Measurements from ENCODE around the gene ACADM. TPM values are rescaled to one million over a fixed set of nuclear protein-coding genes. Genes with fewer than 3 reads are reported as not detected.
A peak's percentile ranks its signal among the peaks of the same experiment; 100 is the strongest.

ACADM gene
- total and polyA plus RNA-seq, 2 experiments from 2014 or later: 37.7 to 52.8 TPM

DNA sequence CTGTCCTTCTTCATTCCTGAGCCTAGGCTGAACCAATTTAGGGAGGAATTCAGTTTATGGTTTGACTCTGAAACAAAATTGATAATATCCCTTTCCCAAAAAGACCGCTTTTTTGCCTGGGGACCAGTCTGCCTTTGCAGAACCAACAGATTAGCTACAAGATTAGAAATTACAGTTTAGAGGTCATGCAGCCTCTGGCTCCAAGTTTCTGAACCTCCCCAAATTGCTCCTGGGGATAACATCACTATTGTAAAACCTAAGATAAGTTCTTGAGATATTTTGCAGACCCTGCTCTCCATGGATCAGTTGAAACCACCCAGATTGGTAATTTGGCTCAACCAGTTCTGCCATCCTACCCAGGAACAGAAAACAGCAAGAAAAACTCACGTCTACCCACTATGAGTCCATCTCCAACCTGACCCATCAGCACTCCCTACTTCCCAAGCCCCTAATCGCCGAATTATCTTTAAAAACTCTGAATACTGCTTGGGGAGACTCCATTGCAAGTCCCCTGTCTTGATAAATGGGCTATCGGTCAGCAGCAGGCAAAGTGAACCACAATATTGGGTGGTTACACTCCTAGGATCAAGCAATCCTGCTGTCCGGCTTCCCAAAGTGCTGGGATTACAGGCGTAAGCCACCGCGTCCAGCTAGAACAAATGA, 60.9 kb downstream of the ACADM start:
- TF ChIP-seq ZNF114 (CRISPR knock-in tag; IDR thresholded peaks at IDR 0.05): no peak
- TF ChIP-seq, protein P1, sequence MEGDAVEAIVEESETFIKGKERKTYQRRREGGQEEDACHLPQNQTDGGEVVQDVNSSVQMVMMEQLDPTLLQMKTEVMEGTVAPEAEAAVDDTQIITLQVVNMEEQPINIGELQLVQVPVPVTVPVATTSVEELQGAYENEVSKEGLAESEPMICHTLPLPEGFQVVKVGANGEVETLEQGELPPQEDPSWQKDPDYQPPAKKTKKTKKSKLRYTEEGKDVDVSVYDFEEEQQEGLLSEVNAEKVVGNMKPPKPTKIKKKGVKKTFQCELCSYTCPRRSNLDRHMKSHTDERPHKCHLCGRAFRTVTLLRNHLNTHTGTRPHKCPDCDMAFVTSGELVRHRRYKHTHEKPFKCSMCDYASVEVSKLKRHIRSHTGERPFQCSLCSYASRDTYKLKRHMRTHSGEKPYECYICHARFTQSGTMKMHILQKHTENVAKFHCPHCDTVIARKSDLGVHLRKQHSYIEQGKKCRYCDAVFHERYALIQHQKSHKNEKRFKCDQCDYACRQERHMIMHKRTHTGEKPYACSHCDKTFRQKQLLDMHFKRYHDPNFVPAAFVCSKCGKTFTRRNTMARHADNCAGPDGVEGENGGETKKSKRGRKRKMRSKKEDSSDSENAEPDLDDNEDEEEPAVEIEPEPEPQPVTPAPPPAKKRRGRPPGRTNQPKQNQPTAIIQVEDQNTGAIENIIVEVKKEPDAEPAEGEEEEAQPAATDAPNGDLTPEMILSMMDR (conservative IDR thresholded peaks at IDR 0.05; ENCODE audit: low read depth in 2 of 2): no peak
- TF ChIP-seq NANOG (IDR thresholded peaks at IDR 0.05; ENCODE audit: borderline replicate concordance): no peak
- TF ChIP-seq POLR2AphosphoS5 (IDR thresholded peaks at IDR 0.05; ENCODE audit: low read depth): no peak
- no peak for TF ChIP-seq JUNB (IDR thresholded peaks at IDR 0.05; ENCODE audit: unreplicated experiment)
- no peak for TF ChIP-seq EZH2 (IDR thresholded peaks at IDR 0.05; ENCODE audit: low read depth, unreplicated experiment)
- no peak for TF ChIP-seq EZH2phosphoT487 (IDR thresholded peaks at IDR 0.05; ENCODE audit: unreplicated experiment)
- TF ChIP-seq ZNF331 (CRISPR knock-in tag; IDR thresholded peaks at IDR 0.05; ENCODE audit: low read depth): no peak
- TF ChIP-seq, protein P2, sequence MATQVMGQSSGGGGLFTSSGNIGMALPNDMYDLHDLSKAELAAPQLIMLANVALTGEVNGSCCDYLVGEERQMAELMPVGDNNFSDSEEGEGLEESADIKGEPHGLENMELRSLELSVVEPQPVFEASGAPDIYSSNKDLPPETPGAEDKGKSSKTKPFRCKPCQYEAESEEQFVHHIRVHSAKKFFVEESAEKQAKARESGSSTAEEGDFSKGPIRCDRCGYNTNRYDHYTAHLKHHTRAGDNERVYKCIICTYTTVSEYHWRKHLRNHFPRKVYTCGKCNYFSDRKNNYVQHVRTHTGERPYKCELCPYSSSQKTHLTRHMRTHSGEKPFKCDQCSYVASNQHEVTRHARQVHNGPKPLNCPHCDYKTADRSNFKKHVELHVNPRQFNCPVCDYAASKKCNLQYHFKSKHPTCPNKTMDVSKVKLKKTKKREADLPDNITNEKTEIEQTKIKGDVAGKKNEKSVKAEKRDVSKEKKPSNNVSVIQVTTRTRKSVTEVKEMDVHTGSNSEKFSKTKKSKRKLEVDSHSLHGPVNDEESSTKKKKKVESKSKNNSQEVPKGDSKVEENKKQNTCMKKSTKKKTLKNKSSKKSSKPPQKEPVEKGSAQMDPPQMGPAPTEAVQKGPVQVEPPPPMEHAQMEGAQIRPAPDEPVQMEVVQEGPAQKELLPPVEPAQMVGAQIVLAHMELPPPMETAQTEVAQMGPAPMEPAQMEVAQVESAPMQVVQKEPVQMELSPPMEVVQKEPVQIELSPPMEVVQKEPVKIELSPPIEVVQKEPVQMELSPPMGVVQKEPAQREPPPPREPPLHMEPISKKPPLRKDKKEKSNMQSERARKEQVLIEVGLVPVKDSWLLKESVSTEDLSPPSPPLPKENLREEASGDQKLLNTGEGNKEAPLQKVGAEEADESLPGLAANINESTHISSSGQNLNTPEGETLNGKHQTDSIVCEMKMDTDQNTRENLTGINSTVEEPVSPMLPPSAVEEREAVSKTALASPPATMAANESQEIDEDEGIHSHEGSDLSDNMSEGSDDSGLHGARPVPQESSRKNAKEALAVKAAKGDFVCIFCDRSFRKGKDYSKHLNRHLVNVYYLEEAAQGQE (IDR thresholded peaks at IDR 0.05; ENCODE audit: unreplicated experiment): no peak
- H3K36me3 Mint-ChIP-seq (ENCODE audit: low read depth): peaks cover 45% of the 10 kb centered on the region
- H3K27me3 ChIP-seq (ENCODE audit: insufficient read depth): no peaks in the 10 kb centered on the region
- H3K4me2 ChIP-seq: peak overlapping the region; percentile 95
- peak overlapping the region; percentile 92 for H3K4me3 ChIP-seq
- peak overlapping the region; percentile 96 for H3K27ac Mint-ChIP-seq
- no peak for DNase-seq (ENCODE audit: low spot score)
- peaks cover 26% of the 10 kb centered on the region for H4K20me1 ChIP-seq (replicated peaks; ENCODE audit: insufficient read depth)
- H3K27ac ChIP-seq (ENCODE audit: low read depth): peak overlapping the region; percentile 82
- H3K9me3 Mint-ChIP-seq: no peaks in the 10 kb centered on the region
- peaks cover 14% of the 10 kb centered on the region; the same call in 1 of the 2 replicates for H3F3A ChIP-seq (replicated peaks; ENCODE audit: low read depth)
- H3K9me2 ChIP-seq (ENCODE audit: insufficient read depth): no peaks in the 10 kb centered on the region
- peak; percentile 56 for ATAC-seq
- H2AFZ ChIP-seq: peak overlapping the region; percentile 78
- H3K4me1 Mint-ChIP-seq: peaks cover 25% of the 10 kb centered on the region
- peaks cover 16% of the 10 kb centered on the region for H3K4me1 ChIP-seq (ENCODE audit: insufficient read depth)
- peaks cover 48% of the 10 kb centered on the region for H3K79me2 ChIP-seq (replicated peaks; ENCODE audit: insufficient read depth)
- peaks cover 24% of the 10 kb centered on the region for H3K36me3 ChIP-seq (ENCODE audit: insufficient read depth)
- H3K4me3 Mint-ChIP-seq: peak overlapping the region; percentile 94
- peaks cover 4% of the 10 kb centered on the region for H3K27me3 Mint-ChIP-seq (ENCODE audit: insufficient read depth, low read depth, poor library complexity)
